ENCODE data around the gene TBC1D3B.
"Not testable (repeated sequence)": the region's sequence is repeated elsewhere in the genome, so short reads cannot be mapped to it uniquely, and the experiment has no call there.

DNA sequence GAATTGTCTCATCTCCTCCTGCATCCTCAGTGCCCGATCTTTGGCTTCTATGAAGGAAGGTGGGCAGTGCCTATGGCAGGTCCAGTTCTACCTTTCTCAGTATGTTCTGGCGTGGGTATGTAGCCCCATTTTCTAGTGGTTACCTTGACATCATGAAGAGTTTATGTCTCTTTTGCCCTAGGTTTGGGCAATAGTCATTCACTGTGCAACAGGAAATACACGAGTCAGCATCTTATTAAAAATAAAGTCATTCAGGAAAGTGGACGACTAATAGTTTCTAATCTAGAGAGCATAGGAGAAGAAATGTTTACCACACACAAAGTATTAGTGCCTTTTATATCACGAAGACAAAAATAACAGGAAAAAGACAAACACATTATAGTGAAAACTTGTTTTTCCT is 13.6 kb upstream of the TBC1D3B start:
- TF ChIP-seq MXD4 (CRISPR knock-in tag; IDR thresholded peaks at IDR 0.05; ENCODE audit: borderline replicate concordance); FOXP1 (CRISPR knock-in tag; IDR thresholded peaks at IDR 0.05; ENCODE audit: borderline replicate concordance); ELF4 (CRISPR knock-in tag; IDR thresholded peaks at IDR 0.05; ENCODE audit: low read depth); SMAD3 (CRISPR knock-in tag; IDR thresholded peaks at IDR 0.05; ENCODE audit: borderline replicate concordance); TEAD4 (CRISPR knock-in tag; IDR thresholded peaks at IDR 0.05): not testable (repeated sequence)

Measured in WTC11 (cell line).